ENCODE measurements around the gene TSG101.

DNA sequence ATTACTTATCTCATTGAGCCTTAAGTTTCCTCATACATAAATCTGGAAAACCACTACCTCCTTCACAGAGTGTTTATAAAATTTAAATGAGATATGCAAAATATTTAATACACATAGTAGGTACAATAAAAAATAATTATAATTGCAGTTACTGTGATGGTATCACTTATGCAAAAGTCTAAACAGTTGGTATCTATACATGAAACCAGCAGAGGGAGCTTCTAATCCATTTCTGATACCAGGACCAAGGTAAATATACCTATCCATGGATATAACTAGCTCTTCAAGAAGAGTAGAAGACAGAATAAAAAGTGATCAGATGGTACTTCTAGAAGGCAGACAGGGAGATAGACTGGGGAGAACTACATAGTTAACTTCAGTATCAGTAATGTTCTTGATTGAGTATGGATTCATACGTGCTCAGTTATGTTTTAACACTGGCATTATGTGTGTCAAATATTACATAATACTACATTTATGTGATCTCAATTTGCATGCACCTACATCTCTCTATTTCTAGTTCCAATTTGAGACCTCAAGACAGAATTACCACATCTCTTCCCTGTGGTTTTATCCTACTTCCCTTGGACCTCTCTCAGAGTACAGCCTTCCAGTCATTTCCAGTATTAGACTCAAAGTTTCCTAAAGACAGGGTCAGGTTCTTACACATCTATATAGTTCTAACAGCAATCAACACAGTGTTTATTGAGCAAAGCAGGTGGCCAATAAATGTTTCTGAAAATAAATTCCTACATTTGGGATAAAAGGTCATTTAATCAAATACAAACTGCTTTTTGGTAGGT, 13.7 kb upstream of the TSG101 start:
- TF ChIP-seq, protein P1, sequence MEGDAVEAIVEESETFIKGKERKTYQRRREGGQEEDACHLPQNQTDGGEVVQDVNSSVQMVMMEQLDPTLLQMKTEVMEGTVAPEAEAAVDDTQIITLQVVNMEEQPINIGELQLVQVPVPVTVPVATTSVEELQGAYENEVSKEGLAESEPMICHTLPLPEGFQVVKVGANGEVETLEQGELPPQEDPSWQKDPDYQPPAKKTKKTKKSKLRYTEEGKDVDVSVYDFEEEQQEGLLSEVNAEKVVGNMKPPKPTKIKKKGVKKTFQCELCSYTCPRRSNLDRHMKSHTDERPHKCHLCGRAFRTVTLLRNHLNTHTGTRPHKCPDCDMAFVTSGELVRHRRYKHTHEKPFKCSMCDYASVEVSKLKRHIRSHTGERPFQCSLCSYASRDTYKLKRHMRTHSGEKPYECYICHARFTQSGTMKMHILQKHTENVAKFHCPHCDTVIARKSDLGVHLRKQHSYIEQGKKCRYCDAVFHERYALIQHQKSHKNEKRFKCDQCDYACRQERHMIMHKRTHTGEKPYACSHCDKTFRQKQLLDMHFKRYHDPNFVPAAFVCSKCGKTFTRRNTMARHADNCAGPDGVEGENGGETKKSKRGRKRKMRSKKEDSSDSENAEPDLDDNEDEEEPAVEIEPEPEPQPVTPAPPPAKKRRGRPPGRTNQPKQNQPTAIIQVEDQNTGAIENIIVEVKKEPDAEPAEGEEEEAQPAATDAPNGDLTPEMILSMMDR (conservative IDR thresholded peaks at IDR 0.05; ENCODE audit: low read depth in 2 of 2) = peak; percentile 55 to 63
- TF ChIP-seq EZH2 (IDR thresholded peaks at IDR 0.05; ENCODE audit: low read depth, unreplicated experiment) (no peak), POLR2AphosphoS5 (IDR thresholded peaks at IDR 0.05; ENCODE audit: low read depth) (no peak), CREB1 (CRISPR knock-in tag; IDR thresholded peaks at IDR 0.05; ENCODE audit: low read depth) (no peak), JUNB (IDR thresholded peaks at IDR 0.05; ENCODE audit: unreplicated experiment) (no peak), STAT1 (IDR thresholded peaks at IDR 0.05; ENCODE audit: unreplicated experiment) (no peak), NANOG (IDR thresholded peaks at IDR 0.05; ENCODE audit: borderline replicate concordance) (no peak), ZNF331 (CRISPR knock-in tag; IDR thresholded peaks at IDR 0.05; ENCODE audit: low read depth) (no peak)
- TF ChIP-seq, protein P2, sequence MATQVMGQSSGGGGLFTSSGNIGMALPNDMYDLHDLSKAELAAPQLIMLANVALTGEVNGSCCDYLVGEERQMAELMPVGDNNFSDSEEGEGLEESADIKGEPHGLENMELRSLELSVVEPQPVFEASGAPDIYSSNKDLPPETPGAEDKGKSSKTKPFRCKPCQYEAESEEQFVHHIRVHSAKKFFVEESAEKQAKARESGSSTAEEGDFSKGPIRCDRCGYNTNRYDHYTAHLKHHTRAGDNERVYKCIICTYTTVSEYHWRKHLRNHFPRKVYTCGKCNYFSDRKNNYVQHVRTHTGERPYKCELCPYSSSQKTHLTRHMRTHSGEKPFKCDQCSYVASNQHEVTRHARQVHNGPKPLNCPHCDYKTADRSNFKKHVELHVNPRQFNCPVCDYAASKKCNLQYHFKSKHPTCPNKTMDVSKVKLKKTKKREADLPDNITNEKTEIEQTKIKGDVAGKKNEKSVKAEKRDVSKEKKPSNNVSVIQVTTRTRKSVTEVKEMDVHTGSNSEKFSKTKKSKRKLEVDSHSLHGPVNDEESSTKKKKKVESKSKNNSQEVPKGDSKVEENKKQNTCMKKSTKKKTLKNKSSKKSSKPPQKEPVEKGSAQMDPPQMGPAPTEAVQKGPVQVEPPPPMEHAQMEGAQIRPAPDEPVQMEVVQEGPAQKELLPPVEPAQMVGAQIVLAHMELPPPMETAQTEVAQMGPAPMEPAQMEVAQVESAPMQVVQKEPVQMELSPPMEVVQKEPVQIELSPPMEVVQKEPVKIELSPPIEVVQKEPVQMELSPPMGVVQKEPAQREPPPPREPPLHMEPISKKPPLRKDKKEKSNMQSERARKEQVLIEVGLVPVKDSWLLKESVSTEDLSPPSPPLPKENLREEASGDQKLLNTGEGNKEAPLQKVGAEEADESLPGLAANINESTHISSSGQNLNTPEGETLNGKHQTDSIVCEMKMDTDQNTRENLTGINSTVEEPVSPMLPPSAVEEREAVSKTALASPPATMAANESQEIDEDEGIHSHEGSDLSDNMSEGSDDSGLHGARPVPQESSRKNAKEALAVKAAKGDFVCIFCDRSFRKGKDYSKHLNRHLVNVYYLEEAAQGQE (IDR thresholded peaks at IDR 0.05; ENCODE audit: unreplicated experiment) = no peak
